GM18907 (cell line): ENCODE measurements around the gene SMYD5.

Experiments used
- ATAC-seq: cut with Tn5 transposase; IDR thresholded peaks from one replicate; pipeline ENCODE4 v1.9.1; 2021; ENCODE audit warnings: mild to moderate bottlenecking, moderate library complexity; ENCODE audit not compliant: unreplicated experiment

SMYD5 gene

DNA sequence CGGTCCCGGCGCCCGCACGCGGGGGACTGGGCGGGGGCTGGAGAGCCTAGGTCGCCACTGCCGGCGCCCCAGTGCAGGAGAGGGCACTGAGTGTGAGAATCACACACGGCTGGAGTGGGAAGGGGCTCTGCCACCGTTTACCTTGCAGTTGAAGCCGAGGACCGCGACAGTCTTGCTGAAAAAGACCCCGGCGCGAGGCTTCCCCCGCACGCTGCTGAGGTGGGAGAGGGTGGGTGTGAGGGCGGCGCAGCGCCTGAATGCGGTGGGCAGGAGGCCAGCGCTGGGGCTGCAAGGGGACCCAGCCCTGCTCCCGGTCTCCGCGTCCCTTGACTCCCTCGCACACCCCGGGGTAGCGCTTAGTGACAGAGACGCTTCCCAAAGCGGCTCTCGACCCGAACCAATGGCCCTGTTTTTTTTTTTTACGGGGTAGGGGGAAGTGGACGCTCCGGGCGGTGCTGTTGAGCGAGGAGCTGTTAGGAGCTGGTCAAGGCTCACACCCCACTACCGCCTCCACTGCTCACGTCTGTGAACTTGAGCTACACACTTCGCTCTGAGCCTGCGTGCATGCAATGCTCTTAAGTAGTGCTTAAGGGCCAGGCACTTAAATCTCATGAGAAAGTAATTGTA, 10.9 kb upstream of the SMYD5 start:
- no peak for ATAC-seq

DNA sequence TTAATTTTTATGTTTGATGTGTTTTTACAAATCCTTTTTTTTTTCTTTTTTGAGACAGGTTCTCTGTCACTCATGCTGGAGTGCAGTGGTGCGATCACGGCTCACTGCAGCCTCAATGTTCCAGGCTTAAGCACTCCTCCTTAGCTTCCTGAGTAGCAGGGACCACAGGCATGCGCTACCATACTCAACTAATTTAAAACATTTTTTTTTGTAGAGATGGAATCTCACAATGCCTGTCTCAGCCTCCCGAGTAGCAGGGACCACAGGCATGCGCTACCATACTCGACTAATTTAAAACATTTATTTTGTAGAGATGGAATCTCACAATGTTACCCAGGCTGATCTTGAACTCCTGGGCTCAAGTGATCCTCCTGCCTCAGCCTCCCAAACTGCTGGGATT, 8.4 kb upstream of the SMYD5 start:
- no peak for ATAC-seq

DNA sequence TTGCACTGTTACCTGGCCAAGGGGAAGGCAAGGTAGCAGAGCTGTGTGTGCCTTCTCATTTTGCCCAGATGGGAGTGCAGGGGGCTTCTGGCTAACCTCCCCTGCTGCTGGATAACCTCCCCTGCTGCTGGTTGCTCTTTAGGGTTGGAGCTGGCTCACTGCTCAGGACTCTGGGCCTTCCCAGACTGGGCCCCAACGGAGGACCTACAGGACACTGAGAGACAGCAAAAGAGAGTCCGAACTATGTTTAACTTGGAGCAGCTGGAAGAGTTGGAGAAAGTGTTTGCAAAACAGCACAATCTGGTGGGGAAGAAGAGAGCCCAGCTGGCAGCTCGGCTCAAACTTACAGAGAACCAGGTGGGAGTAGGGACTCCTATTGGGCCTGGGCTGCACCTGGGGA, 5.8 kb upstream of the SMYD5 start:
- ATAC-seq, result no peak

DNA sequence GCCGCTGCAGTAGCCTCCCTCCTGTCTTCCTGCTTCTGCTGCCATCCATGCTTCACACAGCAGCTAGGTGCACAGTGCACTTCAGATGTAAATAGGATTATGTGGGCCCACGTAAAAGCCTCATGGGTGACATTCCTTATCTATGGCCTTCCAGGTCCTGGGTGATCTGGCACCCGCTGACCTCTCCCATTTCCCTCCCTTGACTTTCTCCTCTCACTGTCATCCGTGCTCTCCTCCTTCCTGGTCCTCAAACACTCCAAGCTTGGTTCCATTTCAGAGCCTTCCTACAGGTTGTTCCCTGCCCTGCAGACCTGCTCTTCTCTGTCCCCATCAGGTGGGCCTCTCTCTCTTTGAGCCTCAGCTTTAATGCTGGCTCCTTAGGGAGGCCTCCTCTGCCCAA, 4.0 kb upstream of the SMYD5 start:
- no peak for ATAC-seq

DNA sequence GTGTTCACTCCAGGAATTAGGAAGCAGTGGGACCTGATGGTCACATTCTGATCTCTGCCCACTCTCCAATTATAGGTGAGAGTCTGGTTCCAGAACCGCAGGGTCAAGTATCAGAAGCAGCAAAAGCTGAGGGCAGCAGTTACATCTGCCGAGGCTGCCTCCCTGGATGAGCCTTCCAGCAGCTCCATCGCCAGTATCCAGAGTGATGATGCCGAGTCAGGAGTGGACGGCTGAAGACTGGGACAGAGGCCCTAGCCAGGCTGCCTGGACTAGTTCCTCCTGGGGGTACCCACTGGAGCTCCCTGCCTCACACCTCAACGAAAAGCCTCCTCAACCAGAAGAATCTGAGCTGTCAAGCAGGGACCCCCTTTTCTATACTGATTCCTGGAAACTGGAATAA, 3.3 kb upstream of the SMYD5 start:
- no peak for ATAC-seq

DNA sequence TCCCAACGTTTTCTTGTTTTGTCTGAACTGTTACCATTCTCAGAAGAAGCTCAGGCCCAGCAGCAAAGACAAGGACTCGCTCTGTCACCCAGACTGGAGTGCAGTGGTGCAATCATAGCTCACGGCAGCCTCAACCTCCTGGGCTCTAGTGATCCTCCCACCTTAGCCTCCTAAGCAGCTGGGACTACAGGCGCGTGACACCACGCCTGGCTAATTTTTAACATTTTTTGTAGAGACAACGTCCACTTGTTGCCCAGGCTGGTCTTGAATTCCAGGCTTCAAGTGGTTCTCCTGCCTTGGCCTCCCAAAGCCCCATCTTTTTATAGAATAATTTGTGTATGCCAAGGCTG, 2.0 kb upstream of the SMYD5 start:
- no peak for ATAC-seq

DNA sequence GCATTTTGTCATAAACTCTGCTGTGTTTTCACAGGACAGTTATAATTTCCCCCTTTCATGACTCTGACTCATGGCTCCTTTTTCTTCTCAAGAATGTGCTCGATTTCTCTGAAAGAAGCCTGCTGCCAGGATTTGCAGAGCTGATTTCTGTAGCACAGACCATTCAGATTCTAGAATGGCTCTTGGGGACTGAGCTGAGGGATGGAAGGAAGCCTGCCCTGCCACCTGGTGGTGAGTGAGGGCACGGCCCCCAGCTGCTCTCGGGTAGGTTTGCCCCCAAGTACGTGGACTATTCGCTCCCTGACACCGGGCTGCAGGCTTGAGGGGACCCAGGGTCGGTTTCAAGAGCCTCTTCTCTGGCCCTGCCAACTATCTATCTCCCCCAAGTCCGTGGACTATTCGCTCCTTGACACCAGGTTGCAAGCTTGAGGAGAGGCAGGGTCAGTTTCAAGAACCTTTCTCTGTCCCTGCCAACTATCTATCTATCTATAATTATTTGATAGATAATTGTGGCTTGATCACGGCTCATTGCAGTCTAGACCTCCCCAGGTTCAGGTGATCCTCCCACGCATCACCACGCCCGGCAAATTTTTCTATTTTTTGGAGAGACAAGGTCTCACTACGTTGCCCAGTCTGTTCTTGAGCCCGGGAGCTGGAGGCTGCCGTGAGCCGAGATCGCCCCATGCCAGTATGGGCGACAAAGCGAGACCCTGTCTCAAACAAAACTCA, 1.4 kb upstream of the SMYD5 start:
- ATAC-seq, result peak; percentile 77

DNA sequence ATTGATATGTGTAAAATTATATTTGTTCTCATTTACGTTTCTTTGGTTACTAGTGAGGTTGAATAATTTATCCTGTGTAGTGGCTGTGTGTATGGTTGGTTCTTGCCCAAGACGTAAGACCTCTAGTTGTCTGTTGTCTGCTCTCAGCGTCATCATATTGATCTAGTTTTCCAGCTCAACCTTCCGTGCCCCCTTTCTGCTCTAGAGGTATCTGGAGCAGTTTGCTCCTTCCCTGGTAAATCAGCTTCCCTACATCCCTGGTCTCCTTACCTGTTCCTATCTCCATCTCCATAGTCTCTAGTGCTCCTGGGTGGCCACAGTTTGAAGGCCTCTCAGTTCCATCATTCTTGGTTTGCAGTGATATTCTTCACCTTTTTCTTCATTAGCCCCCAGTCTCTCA, 1.2 kb downstream of the SMYD5 start:
- ATAC-seq, result no peak

DNA sequence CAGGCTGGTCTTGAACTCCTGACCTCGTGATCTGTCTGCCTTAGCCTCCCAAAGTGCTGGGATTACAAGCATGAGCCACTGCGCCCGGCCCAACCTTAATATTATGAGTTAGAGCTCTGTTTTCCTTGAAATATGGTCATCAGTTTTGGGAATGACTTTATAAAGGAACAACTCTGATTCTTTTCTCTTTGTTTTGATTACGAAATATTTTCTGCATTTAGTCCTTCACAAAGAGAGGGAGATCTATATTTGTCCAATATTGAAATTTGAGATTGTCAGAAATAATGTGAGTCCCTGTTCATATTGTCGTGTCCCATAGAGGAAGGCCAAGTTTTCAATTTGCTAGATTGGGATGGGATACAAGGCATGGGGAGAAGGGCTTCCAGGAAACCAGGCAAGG, 3.1 kb downstream of the SMYD5 start:
- ATAC-seq, result no peak

DNA sequence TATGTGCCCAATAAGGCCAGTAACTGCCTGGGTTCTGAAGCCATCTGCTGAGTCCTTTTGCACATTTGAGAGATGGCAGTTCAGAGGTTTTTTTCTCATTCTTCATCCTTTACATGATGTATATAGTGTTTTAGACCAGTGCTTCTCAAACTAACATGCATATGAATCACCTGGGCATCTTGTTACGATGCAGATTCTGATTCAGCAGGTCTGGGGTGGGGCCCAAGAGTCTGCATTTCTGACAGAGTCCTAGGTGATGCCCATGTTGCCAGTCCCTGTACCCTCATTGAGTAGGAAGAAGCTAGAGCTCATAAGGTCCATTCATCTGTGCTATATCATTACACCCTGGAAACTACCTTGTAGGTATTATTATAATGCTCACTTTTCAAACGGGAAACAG, 3.8 kb downstream of the SMYD5 start:
- no peak for ATAC-seq

DNA sequence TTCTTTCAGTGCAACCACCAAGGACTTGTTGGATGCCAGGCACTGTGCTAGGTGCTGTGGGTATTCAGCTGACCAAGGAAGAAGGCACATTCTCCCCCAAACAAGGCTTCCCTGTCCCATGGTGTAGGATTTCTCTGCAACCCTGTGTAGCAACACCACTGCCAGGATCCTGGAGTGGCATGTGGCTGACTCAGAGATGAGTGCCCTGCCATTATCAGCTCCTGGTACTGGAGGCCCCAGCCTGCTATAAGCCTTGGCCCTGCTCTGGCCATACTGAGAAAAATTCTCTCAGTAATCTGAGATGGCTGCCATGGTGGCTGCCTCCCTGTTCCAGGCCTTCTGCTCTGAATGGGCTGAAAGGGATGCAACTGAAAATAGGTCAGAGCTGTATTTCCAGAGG, 4.3 kb downstream of the SMYD5 start:
- ATAC-seq, result no peak

DNA sequence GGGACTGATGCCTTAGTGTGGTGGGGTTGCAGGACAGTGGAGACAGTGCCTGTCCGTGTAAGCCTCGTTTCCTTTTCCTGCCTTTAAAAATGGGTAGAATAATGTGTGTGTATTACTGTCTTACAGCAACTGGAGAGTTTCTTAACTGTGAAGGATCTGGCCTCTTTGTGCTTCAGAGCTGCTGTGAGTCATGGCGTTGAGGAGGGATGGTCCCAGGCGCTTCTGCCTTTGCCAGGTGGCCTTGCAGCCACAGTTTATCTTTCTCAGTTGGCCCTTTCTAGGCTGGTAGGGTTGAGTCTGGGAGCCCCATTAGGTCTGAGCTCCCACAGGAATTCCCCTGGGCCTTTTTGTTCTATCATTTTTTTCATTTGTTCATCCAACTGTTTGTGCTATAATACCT, 9.8 kb downstream of the SMYD5 start:
- ATAC-seq, result no peak

DNA sequence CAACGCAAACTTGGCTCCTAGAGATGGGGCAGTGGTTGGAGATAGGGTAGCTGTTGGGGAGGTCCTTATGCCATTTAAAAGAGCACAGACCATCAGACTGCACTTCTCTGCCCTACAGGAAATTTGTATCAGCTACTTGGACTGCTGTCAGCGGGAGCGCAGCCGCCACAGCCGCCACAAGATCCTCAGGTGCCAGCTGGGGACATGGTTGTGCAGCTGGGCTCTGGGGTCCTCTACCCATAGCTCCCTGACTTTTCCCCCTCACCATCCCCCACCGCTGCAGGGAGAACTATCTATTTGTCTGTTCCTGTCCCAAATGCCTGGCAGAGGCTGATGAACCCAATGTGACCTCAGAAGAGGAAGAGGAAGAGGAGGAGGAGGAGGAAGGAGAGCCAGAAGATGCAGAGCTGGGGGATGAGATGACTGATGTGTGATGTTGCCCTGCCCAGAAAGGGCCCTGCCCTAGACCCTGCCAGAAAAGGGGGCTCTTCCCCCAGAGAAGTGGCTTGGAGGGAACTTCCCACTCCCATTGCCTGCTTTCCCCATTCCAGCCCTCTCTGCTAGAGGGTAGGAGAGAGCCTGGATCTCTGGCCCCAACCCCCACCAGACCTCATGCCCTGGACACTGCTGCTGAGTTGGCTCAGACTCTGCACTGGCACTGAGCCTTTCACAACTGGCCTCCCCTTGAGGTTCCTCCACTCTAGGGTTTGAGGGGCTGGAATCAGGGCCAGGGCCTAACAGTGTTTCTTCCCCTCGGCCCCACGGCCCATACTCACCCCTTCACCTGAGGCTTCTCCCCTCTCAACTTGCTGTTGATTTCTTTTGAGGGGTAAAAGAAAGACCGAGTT, 11.7 kb downstream of the SMYD5 start:
- no peak for ATAC-seq

DNA sequence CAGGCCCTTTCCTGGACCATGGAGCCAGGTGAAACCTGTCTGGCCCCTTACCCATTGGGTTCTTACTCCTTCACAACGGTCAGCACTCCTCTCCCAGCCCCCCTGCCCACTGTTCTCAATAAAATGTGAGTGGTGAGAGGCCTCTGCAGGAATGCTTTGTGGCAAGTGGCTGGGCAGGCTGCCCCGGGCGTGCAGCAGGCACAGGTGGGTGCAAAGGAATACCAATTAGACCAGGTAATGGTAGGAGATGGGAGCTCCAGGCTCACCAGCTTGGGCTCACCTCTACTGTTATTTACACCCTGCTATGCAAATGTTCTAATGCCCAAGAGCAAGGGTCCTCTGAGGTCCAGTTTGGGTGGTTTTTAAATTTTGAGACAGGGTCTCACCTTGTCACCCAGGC, 13.0 kb downstream of the SMYD5 start:
- no peak for ATAC-seq

DNA sequence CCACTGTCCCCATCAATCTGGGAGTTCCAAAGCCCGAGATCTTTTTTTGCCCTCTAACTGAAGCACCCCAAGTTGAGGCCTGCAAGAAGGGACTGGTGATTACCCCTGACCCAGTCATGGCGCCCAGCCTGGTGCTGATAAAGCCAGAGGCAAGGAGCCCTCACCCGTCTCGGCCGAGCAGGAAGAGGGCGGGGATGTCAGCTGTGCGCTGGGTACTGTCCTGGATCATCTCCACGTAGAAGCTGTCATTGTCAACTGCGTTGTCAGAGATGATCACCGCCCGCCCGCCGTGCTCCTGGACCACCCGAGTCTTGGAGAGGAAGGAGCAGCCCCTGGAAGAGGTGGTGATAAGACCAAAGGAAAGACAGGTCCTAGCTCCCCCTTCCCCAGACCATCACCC, 14.6 kb downstream of the SMYD5 start:
- ATAC-seq, result no peak

DNA sequence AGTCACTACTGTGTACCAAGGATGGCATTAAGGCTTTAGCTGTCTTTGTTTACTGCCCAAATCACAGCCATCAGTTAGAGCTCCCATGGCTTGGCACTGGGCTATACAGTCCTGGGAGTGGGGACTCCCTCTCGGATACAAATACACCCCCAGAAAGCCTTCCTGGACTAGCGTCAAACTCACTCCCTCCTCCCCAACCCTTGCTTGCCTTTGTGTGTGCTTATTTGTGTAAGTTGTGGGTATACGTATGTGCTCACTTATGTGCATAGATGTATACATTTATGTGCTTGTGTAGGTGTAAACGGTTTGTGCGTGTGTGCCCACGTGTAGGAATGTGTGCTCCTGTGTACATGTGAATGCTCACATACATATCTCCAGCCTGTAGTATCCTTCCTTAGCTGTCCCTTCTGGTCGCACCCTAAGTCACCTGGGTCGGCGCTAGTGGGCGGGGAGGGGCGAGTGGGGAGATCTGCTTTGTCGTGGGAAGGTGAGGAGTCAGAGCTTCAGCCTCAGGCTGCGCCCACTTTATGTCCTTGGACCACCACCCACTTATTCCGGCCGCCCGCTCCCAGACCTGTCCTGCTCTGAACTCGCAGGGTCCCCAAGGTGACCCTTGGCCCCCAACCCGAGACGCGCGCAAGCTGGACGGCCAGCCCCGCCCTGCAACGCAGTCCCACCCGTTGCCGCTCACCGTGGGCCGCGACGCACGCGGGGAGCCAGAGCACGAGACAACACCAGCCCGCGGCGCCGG, 18.5 kb downstream of the SMYD5 start:
- peak; percentile 16 for ATAC-seq

DNA sequence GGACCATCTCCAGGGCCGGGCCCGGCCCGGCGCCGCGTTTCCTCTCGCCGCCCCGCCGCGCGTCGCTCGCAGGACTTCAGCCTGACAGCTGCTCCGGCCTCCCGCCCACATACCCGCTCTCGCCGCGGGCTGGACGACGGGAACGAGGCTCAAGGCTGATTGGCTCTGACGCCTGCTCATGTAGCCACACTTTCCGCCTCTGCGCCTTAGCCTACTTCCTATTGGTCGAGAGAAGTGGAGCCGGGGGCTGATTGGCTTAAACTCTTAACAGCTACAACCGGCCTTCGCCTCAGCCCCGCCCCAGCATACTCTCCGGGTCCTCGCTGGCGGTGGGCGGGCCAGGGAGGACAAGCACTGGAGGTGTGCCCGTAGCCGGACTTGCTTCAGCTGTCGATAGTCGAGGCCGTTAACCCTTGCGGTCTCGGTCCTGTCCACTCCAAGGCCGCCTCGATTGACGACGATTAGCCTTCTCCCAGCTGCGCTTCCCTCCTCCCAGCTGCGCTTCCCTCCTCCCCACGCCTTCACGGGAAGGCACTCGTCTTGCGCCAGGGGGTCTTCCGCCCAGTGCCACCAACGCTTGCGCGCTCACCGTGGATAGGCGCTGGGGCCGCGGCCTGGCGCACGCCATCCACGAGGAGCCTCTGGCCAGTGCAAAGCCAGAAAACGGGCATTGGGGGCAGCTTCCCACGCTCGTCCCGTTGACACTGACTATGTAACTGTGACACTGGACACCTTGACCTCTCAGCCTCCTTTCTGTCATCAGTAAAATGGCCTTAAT, 19.3 kb downstream of the SMYD5 start, which contains the start of gene PRADC1:
Gene PRADC1, minus strand, starts transcription at position 86 of the 778 bp plus-strand sequence. Its CDS starts 79 bp downstream, at position 7.
- peak; percentile 93 for ATAC-seq

DNA sequence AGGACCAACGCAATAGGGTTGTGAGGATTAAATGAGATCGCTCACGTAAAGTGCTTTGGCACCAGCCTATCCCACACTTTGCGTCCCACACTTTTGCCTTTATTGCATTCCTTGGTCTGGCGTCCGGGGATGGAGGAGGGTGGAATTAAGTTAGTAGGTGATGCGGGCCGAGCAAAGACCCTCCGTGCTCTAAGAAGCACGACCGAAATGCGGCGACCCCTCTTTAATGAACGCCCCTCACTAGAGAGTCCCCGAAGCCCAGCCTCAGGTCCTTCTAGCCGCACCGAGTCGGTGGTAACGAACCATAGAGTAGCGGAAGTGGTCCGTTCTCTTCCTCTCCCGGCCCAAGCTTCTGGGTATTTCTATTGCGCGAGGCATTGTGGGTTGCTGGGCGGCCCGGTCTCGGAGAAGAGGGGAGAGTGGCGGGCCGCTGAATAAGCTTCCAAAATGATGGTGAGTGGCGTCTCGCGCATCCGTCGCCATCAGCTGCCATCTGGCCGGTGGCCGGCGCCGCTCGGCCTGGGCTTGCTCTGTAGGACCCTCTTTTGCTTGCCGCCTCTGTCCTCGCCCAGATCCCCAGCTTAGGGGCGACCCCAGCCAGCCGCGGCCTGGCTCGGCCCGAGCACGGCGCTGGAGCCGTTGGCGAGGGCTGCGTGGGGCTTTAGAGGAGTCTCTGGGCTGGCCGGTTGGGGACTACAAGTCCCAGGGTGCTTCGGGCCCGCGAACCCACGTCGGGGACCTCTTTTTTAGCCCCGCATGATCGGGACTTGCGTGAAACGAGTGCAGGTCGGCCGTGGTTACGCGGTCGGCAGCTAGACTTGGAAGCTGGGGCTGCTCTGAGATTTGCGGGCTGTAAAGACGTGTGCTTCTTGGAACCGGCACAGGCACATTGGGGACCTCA, 20.1 kb downstream of the SMYD5 start, which contains the start of gene CCT7:
Gene CCT7, plus strand, starts transcription at position 377 of the 901 bp plus-strand sequence. Its CDS starts 71 bp downstream, at position 448.
- peak; percentile 74 for ATAC-seq

DNA sequence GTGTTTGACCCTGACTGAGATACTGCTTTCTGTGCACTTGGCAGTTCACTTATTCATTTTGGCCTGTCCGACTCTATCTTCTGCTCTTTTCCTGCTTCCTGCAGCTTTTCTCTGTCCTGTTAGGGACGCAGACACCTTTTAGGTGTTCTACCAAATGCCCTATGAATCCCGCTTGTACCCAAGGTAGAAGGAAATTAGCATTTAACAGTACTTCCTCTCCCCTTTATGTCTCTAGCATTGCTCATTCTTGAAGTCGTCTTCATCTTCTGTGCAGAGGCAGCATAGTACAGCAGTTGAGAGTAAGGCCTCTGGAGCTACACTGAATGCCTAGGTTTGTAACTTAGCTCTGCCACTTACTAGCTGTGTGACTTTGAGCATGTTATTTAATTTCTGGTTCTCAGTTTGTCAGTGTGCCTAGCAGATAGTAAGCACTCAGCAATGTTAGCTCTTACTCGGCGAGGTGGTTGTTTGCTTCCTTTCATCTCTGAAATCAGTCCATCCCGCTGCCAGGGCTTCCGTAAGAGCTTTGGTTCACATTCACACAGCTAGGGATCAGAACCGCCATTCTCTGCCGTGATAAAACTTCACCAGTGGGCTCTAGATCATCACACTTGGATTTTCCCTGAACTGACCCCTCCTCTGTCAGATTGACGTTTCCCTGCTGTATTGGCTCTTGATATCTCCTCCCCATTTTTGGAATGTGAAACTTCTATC, 21.4 kb downstream of the SMYD5 start:
- ATAC-seq, result no peak
